ENCODE results near the gene BHLHE23.
A peak's percentile ranks its signal among the peaks of the same experiment; 100 is the strongest.

BHLHE23 gene

GRCh38 chr20:63025534-63026331 lies 19.0 kb upstream of the BHLHE23 start:
- no peak for DNase-seq (ENCODE audit: low read depth in 2 of 2)

- DNase-seq (ENCODE audit: low read depth in 2 of 2) = no peak
Measured at GRCh38 chr20:63024573-63025392, 18.0 kb upstream of the BHLHE23 start.

GRCh38 chr20:63023936-63024571 lies 17.3 kb upstream of the BHLHE23 start:
- no peak for DNase-seq (ENCODE audit: low read depth in 2 of 2)

GRCh38 chr20:63023071-63023935 lies 16.5 kb upstream of the BHLHE23 start:
- no peak for DNase-seq (ENCODE audit: low read depth in 2 of 2)

- DNase-seq (ENCODE audit: low read depth in 2 of 2) = no peak
Measured at GRCh38 chr20:63022501-63022900, 15.7 kb upstream of the BHLHE23 start.

GRCh38 chr20:63021356-63022321 lies 14.9 kb upstream of the BHLHE23 start:
- no peak for DNase-seq (ENCODE audit: low read depth in 2 of 2)

GRCh38 chr20:63020681-63021080 lies 13.9 kb upstream of the BHLHE23 start:
- DNase-seq (ENCODE audit: low read depth in 2 of 2) = no peak

- DNase-seq (ENCODE audit: low read depth in 2 of 2) = no peak
Measured at GRCh38 chr20:63017826-63018411, 11.2 kb upstream of the BHLHE23 start.

GRCh38 chr20:63017076-63017825 lies 10.5 kb upstream of the BHLHE23 start:
- no peak for DNase-seq (ENCODE audit: low read depth in 2 of 2)

- DNase-seq (ENCODE audit: low read depth in 2 of 2) = no peak
Measured at GRCh38 chr20:63016514-63017075, 9.8 kb upstream of the BHLHE23 start.

- no peak for DNase-seq (ENCODE audit: low read depth in 2 of 2)
Measured at GRCh38 chr20:63015662-63016361, 9.0 kb upstream of the BHLHE23 start.

- no peak for DNase-seq (ENCODE audit: low read depth in 2 of 2)
Measured at GRCh38 chr20:63015147-63015661, 8.4 kb upstream of the BHLHE23 start.

GRCh38 chr20:63014710-63015109 lies 7.9 kb upstream of the BHLHE23 start:
- no peak for DNase-seq (ENCODE audit: low read depth in 2 of 2)

GRCh38 chr20:63014287-63014686 lies 7.5 kb upstream of the BHLHE23 start:
- DNase-seq (ENCODE audit: low read depth in 2 of 2) = no peak

GRCh38 chr20:63013207-63013606 lies 6.4 kb upstream of the BHLHE23 start:
- DNase-seq (ENCODE audit: low read depth in 2 of 2) = no peak

GRCh38 chr20:63011798-63012197 lies 5.0 kb upstream of the BHLHE23 start:
- DNase-seq (ENCODE audit: low read depth in 2 of 2) = no peak

- DNase-seq (ENCODE audit: low read depth in 2 of 2) = peak; percentile 62 to 63
Measured at GRCh38 chr20:63009988-63010769, 3.4 kb upstream of the BHLHE23 start.

Measured in stimulated activated CD4-positive, alpha-beta T cell treated with anti-CD3 and anti-CD28 coated beads, Interleukin-4, amount 100 ng/mL, for 48 hours (primary cell).